ENCODE data around the gene PAXIP1.

The PAXIP1 gene

GRCh38 chr7:154967401-154967955 lies 35.4 kb downstream of the PAXIP1 start:
- no peak overlapping the region for H3K27ac ChIP-seq (ENCODE audit: low read length)
- H3K4me3 ChIP-seq (ENCODE audit: low read length) = no peak overlapping the region
- H3K4me1 ChIP-seq (ENCODE audit: control insufficient read depth, low read depth, low read length) = no peaks in the 10 kb centered on the region
- no peaks in the 10 kb centered on the region for H3K9me3 ChIP-seq (ENCODE audit: control insufficient read depth, low read depth, low read length)
- H3K36me3 ChIP-seq (ENCODE audit: control insufficient read depth, low read depth, low read length) = peaks cover 75% of the 10 kb centered on the region
- H3K27me3 ChIP-seq (ENCODE audit: control insufficient read depth, insufficient read depth, low read length) = no peaks in the 10 kb centered on the region
- H3K9ac ChIP-seq (ENCODE audit: low read length) = no peak overlapping the region

GRCh38 chr7:154965014-154965413 lies 37.9 kb downstream of the PAXIP1 start:
- H3K27ac ChIP-seq (ENCODE audit: low read length) = no peak overlapping the region
- no peaks in the 10 kb centered on the region for H3K27me3 ChIP-seq (ENCODE audit: control insufficient read depth, insufficient read depth, low read length)
- H3K9ac ChIP-seq (ENCODE audit: low read length) = no peak overlapping the region
- H3K4me1 ChIP-seq (ENCODE audit: control insufficient read depth, low read depth, low read length) = no peaks in the 10 kb centered on the region
- H3K4me3 ChIP-seq (ENCODE audit: low read length) = no peak overlapping the region
- H3K36me3 ChIP-seq (ENCODE audit: control insufficient read depth, low read depth, low read length) = peaks cover 93% of the 10 kb centered on the region
- no peaks in the 10 kb centered on the region for H3K9me3 ChIP-seq (ENCODE audit: control insufficient read depth, low read depth, low read length)

DNA sequence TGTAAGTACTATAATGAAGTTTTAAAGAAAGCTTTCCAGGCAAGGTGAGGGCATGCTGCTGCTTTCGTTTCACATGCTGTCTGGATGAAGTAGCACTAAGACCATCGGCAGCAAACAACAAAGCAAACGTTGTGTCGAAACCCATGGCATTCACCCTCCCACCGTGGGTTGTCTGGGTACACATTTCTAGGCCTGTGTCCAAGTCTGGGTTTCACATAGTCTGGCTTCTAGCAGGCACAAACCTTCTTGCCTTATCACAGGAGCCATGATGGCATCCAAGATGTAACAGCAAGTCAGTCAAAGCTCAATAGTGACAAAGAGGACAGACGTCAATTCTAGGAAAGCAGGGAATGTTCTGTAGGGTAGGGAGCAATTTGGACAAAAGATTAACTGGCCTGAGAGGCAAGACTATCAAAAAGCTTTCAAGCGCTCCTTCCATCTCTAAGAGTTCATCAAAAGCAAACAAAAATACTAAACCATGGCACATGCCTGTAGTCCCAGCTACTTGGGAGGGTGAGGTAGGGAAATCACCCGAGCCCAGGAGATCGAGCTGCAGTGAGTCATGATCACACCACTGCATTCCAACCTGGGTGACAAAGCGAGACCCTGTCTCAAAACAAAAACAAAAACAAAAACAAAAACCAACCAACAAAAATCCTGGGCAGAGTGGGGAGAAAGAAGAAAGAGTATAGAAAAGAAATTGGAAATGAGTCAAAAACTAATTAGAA lies 42.7 kb downstream of the PAXIP1 start:
- Histone ChIP-seq H3K9ac (ENCODE audit: low read length) (no peak overlapping the region), H3K4me1 (ENCODE audit: control insufficient read depth, low read depth, low read length) (no peaks in the 10 kb centered on the region), H3K27ac (ENCODE audit: low read length) (no peak overlapping the region), H3K9me3 (ENCODE audit: control insufficient read depth, low read depth, low read length) (no peaks in the 10 kb centered on the region), H3K36me3 (ENCODE audit: control insufficient read depth, low read depth, low read length) (peaks cover 89% of the 10 kb centered on the region), H3K4me3 (ENCODE audit: low read length) (no peak overlapping the region), H3K27me3 (ENCODE audit: control insufficient read depth, insufficient read depth, low read length) (no peaks in the 10 kb centered on the region)

- no peaks in the 10 kb centered on the region for H3K27me3 ChIP-seq (ENCODE audit: control insufficient read depth, insufficient read depth, low read length)
- H3K27ac ChIP-seq (ENCODE audit: low read length) = no peak overlapping the region
- no peaks in the 10 kb centered on the region for H3K9me3 ChIP-seq (ENCODE audit: control insufficient read depth, low read depth, low read length)
- H3K36me3 ChIP-seq (ENCODE audit: control insufficient read depth, low read depth, low read length) = peaks cover 82% of the 10 kb centered on the region
- no peaks in the 10 kb centered on the region for H3K4me1 ChIP-seq (ENCODE audit: control insufficient read depth, low read depth, low read length)
- H3K4me3 ChIP-seq (ENCODE audit: low read length) = no peak overlapping the region
- H3K9ac ChIP-seq (ENCODE audit: low read length) = no peak overlapping the region
Measured at GRCh38 chr7:154956427-154956826, 46.5 kb downstream of the PAXIP1 start.

GRCh38 chr7:154953006-154953684 lies 49.8 kb downstream of the PAXIP1 start:
- no peak overlapping the region for H3K9ac ChIP-seq (ENCODE audit: low read length)
- no peaks in the 10 kb centered on the region for H3K9me3 ChIP-seq (ENCODE audit: control insufficient read depth, low read depth, low read length)
- H3K27me3 ChIP-seq (ENCODE audit: control insufficient read depth, insufficient read depth, low read length) = no peaks in the 10 kb centered on the region
- no peaks in the 10 kb centered on the region for H3K4me1 ChIP-seq (ENCODE audit: control insufficient read depth, low read depth, low read length)
- H3K36me3 ChIP-seq (ENCODE audit: control insufficient read depth, low read depth, low read length) = peaks cover 70% of the 10 kb centered on the region
- H3K4me3 ChIP-seq (ENCODE audit: low read length) = no peak overlapping the region
- H3K27ac ChIP-seq (ENCODE audit: low read length) = no peak overlapping the region

- H3K9ac ChIP-seq (ENCODE audit: low read length) = no peak overlapping the region
- no peaks in the 10 kb centered on the region for H3K4me1 ChIP-seq (ENCODE audit: control insufficient read depth, low read depth, low read length)
- no peaks in the 10 kb centered on the region for H3K9me3 ChIP-seq (ENCODE audit: control insufficient read depth, low read depth, low read length)
- peaks cover 74% of the 10 kb centered on the region for H3K36me3 ChIP-seq (ENCODE audit: control insufficient read depth, low read depth, low read length)
- H3K27me3 ChIP-seq (ENCODE audit: control insufficient read depth, insufficient read depth, low read length) = no peaks in the 10 kb centered on the region
- no peak overlapping the region for H3K27ac ChIP-seq (ENCODE audit: low read length)
- H3K4me3 ChIP-seq (ENCODE audit: low read length) = no peak overlapping the region
Measured at GRCh38 chr7:154950960-154951359, 52.0 kb downstream of the PAXIP1 start.

GRCh38 chr7:154947604-154948003 lies 55.3 kb downstream of the PAXIP1 start:
- H3K27me3 ChIP-seq (ENCODE audit: control insufficient read depth, insufficient read depth, low read length) = no peaks in the 10 kb centered on the region
- H3K27ac ChIP-seq (ENCODE audit: low read length) = no peak overlapping the region
- peaks cover 75% of the 10 kb centered on the region for H3K36me3 ChIP-seq (ENCODE audit: control insufficient read depth, low read depth, low read length)
- no peak overlapping the region for H3K4me3 ChIP-seq (ENCODE audit: low read length)
- H3K9ac ChIP-seq (ENCODE audit: low read length) = no peak overlapping the region
- H3K9me3 ChIP-seq (ENCODE audit: control insufficient read depth, low read depth, low read length) = no peaks in the 10 kb centered on the region
- H3K4me1 ChIP-seq (ENCODE audit: control insufficient read depth, low read depth, low read length) = no peaks in the 10 kb centered on the region

GRCh38 chr7:154946166-154946565 lies 56.8 kb downstream of the PAXIP1 start:
- Histone ChIP-seq H3K4me1 (ENCODE audit: control insufficient read depth, low read depth, low read length) (no peaks in the 10 kb centered on the region), H3K9me3 (ENCODE audit: control insufficient read depth, low read depth, low read length) (no peaks in the 10 kb centered on the region), H3K27me3 (ENCODE audit: control insufficient read depth, insufficient read depth, low read length) (no peaks in the 10 kb centered on the region), H3K36me3 (ENCODE audit: control insufficient read depth, low read depth, low read length) (peaks cover 62% of the 10 kb centered on the region), H3K27ac (ENCODE audit: low read length) (no peak overlapping the region), H3K9ac (ENCODE audit: low read length) (no peak overlapping the region), H3K4me3 (ENCODE audit: low read length) (no peak overlapping the region)

DNA sequence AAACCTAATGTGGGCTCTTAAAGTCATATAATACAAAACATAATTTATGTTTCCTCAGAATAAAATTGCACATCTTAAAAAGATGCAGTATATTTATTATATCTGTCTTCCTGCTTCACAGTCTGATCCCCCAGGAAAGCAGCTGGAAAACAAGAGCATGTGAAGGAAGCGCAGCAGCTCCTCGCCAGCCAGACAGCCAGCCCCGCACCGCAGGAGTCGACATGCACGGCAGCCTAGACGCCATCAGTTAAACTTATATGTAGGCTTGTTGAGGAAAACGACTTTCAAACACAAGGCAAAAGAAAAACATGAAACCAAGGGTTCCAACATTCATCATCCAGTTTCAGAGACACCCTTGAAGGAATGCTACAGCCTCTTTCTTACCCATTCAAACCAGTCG lies 59.0 kb downstream of the PAXIP1 start:
- Histone ChIP-seq H3K27ac (ENCODE audit: low read length) (no peak overlapping the region), H3K27me3 (ENCODE audit: control insufficient read depth, insufficient read depth, low read length) (no peaks in the 10 kb centered on the region)

GRCh38 chr7:154942691-154943090 lies 60.2 kb downstream of the PAXIP1 start:
- no peak overlapping the region for H3K4me3 ChIP-seq (ENCODE audit: low read length)
- H3K9ac ChIP-seq (ENCODE audit: low read length) = no peak overlapping the region
- H3K4me1 ChIP-seq (ENCODE audit: control insufficient read depth, low read depth, low read length) = no peaks in the 10 kb centered on the region
- H3K36me3 ChIP-seq (ENCODE audit: control insufficient read depth, low read depth, low read length) = peaks cover 38% of the 10 kb centered on the region
- H3K9me3 ChIP-seq (ENCODE audit: control insufficient read depth, low read depth, low read length) = no peaks in the 10 kb centered on the region
- H3K27ac ChIP-seq (ENCODE audit: low read length) = no peak overlapping the region
- no peaks in the 10 kb centered on the region for H3K27me3 ChIP-seq (ENCODE audit: control insufficient read depth, insufficient read depth, low read length)

More for the DNA sequence above, 59.0 kb downstream of the PAXIP1 start:
- Histone ChIP-seq H3K36me3 (ENCODE audit: control insufficient read depth, low read depth, low read length) (peaks cover 42% of the 10 kb centered on the region), H3K9ac (ENCODE audit: low read length) (no peak overlapping the region), H3K4me3 (ENCODE audit: low read length) (no peak overlapping the region), H3K9me3 (ENCODE audit: control insufficient read depth, low read depth, low read length) (no peaks in the 10 kb centered on the region), H3K4me1 (ENCODE audit: control insufficient read depth, low read depth, low read length) (no peaks in the 10 kb centered on the region)

GRCh38 chr7:154937837-154938236 lies 65.1 kb downstream of the PAXIP1 start:
- peaks cover 21% of the 10 kb centered on the region for H3K9me3 ChIP-seq (ENCODE audit: control insufficient read depth, low read depth, low read length)
- H3K27ac ChIP-seq (ENCODE audit: low read length) = no peak overlapping the region
- no peak overlapping the region for H3K9ac ChIP-seq (ENCODE audit: low read length)
- H3K4me3 ChIP-seq (ENCODE audit: low read length) = no peak overlapping the region
- no peaks in the 10 kb centered on the region for H3K27me3 ChIP-seq (ENCODE audit: control insufficient read depth, insufficient read depth, low read length)
- no peaks in the 10 kb centered on the region for H3K4me1 ChIP-seq (ENCODE audit: control insufficient read depth, low read depth, low read length)
- no peaks in the 10 kb centered on the region for H3K36me3 ChIP-seq (ENCODE audit: control insufficient read depth, low read depth, low read length)

All from iPS-18a (cell line).